Gastroesophageal sphincter (tissue), 4 donors: ENCODE results near the gene DCK. TPM values are rescaled to one million over a fixed set of nuclear protein-coding genes. Genes with fewer than 3 reads are reported as not detected.

Source experiments
- ATAC-seq: fragments of 150-250 bp; one replicate; pipeline ENCODE4 v1.9.1; 2016; ENCODE audit warnings: mild to moderate bottlenecking, moderate library complexity
- H3K27ac ChIP-seq, 4 donors: fragments of 200-600 bp; sonication (generic) in 3 of 4; 1 replicate in 3 of 4; 2 replicates in 1 of 4; pipeline ENCODE4 v1.5.1; 2016 to 2019
- H3K27me3 ChIP-seq: fragments of 200-600 bp; sonication (generic); one replicate; pipeline ENCODE4 v1.5.1; 2019
- H3K36me3 ChIP-seq, 2 donors: fragments of 200-600 bp; sonication (generic); one replicate each; pipeline ENCODE4 v1.5.1; 2019; ENCODE audit warnings: control low read depth in 1 of 2
- H3K4me1 ChIP-seq, 3 donors: fragments of 200-600 bp; sonication (generic); 1 replicate in 2 of 3; 2 replicates in 1 of 3; pipeline ENCODE4 v1.5.1; 2016 to 2019; ENCODE audit warnings: control low read depth in 2 of 3
- H3K4me3 ChIP-seq, 2 donors: fragments of 200-600 bp; sonication (generic); one replicate each; pipeline ENCODE4 v1.5.1; 2019; ENCODE audit warnings: mild to moderate bottlenecking in 1 of 2, moderate library complexity in 1 of 2
- H3K9me3 ChIP-seq, 3 donors: fragments of 200-600 bp; sonication (generic); one replicate each; pipeline ENCODE4 v1.5.1; 2017 to 2019; ENCODE audit warnings: control low read depth in 2 of 3
- CTCF ChIP-seq, 4 experiments: fragments of 200-600 bp in 2 of 4; fragments of 450-650 bp in 2 of 4; sonication (generic) in 1 of 4; IDR thresholded peaks; one replicate each; pipeline ENCODE4 v1.5.1; 2017 to 2019; ENCODE audit warnings: antibody characterized with exemption in 4 of 4, mild to moderate bottlenecking in 2 of 4, moderate library complexity in 2 of 4
- EP300 ChIP-seq: sonication (generic); formaldehyde crosslinking; IDR thresholded peaks from one replicate; pipeline ENCODE4 v1.6.1; 2017; ENCODE audit warnings: antibody characterized with exemption, mild to moderate bottlenecking
- POLR2A ChIP-seq, 2 donors: fragments of 450-650 bp; IDR thresholded peaks; one replicate each; pipeline ENCODE4 v1.6.1; 2017; ENCODE audit warnings: antibody characterized with exemption in 2 of 2, mild to moderate bottlenecking in 2 of 2, moderate library complexity in 1 of 2
- POLR2AphosphoS5 ChIP-seq: sonication (generic); formaldehyde crosslinking; IDR thresholded peaks from one replicate; pipeline ENCODE4 v1.6.1; 2017; ENCODE audit warnings: antibody characterized with exemption
- WGBS, 2 donors: methylation state at CpG; one replicate each; pipeline ENCODE4 v1.1.5; 2018; ENCODE audit warnings: low coverage in 1 of 2; 5-methylcytosine and 5-hydroxymethylcytosine counted together
- total RNA-seq, 4 donors: library from RNA; depleted of rRNA; stranded (reverse); fragments of >200 nt; gene quantifications; one replicate each; pipeline ENCODE4 v1.1.0, GENCODE V29; 2016

Gene DCK
- total RNA-seq, 4 donors from 2014 or later, result 13.2 to 24.9 (median 21.7) TPM

- ATAC-seq, result no peak
- Histone ChIP-seq H3K27me3 (no peaks in the 10 kb centered on the region), H3K36me3 (no peaks in the 10 kb centered on the region), H3K27ac (no peak overlapping the region), H3K4me3 (no peak overlapping the region), H3K4me1 (no peaks in the 10 kb centered on the region), H3K9me3 (no peaks in the 10 kb centered on the region)
- WGBS, 2 donors, result 96 to 98% methylated on average over 6 of the region's 6 CpGs
- TF ChIP-seq POLR2A (IDR thresholded peaks at IDR 0.05), result no peak
- no peak for TF ChIP-seq CTCF (IDR thresholded peaks at IDR 0.05)
- no peak for TF ChIP-seq POLR2AphosphoS5
- no peak for TF ChIP-seq EP300
These were observed 71.1 kb downstream of the DCK start for GRCh38 chr4:71064521-71064920.

GRCh38 chr4:71065991-71066510, 72.6 kb downstream of the DCK start:
- Histone ChIP-seq H3K9me3 (no peaks in the 10 kb centered on the region), H3K4me1 (no peaks in the 10 kb centered on the region), H3K27me3 (no peaks in the 10 kb centered on the region), H3K27ac (no peak overlapping the region), H3K36me3 (no peaks in the 10 kb centered on the region), H3K4me3 (no peak overlapping the region)
- no peak for TF ChIP-seq POLR2AphosphoS5
- no peak for TF ChIP-seq EP300
- TF ChIP-seq POLR2A (IDR thresholded peaks at IDR 0.05), result no peak
- TF ChIP-seq CTCF (IDR thresholded peaks at IDR 0.05), result no peak
- ATAC-seq, result no peak
- 86 to 93% methylated on average over 2 of the region's 2 CpGs for WGBS, 2 donors

- ATAC-seq, result no peak
- Histone ChIP-seq H3K9me3 (no peaks in the 10 kb centered on the region), H3K36me3 (no peaks in the 10 kb centered on the region), H3K4me1 (no peaks in the 10 kb centered on the region), H3K4me3 (no peak overlapping the region), H3K27ac (no peak overlapping the region), H3K27me3 (no peaks in the 10 kb centered on the region)
- TF ChIP-seq CTCF (IDR thresholded peaks at IDR 0.05), result no peak
- no peak for TF ChIP-seq POLR2AphosphoS5
- no peak for TF ChIP-seq EP300
- TF ChIP-seq POLR2A (IDR thresholded peaks at IDR 0.05), result no peak
- WGBS, 2 donors, result 74 to 81% methylated on average over 3 to 4 of the region's 4 CpGs
These were observed 73.6 kb downstream of the DCK start for GRCh38 chr4:71066737-71067716.

GRCh38 chr4:71069063-71069462, 75.6 kb downstream of the DCK start:
- no peaks in the 10 kb centered on the region for H3K27me3 ChIP-seq
- no peak for TF ChIP-seq EP300
- TF ChIP-seq POLR2AphosphoS5, result no peak
- TF ChIP-seq CTCF (IDR thresholded peaks at IDR 0.05), result no peak
- TF ChIP-seq POLR2A (IDR thresholded peaks at IDR 0.05), result no peak
- no peak for ATAC-seq

GRCh38 chr4:71070015-71070414, 76.6 kb downstream of the DCK start:
- Histone ChIP-seq H3K4me3 (no peak overlapping the region), H3K9me3 (no peaks in the 10 kb centered on the region), H3K27me3 (no peaks in the 10 kb centered on the region), H3K4me1 (peaks cover 0 to 9% (median 0%) of the 10 kb centered on the region in 3 donors), H3K27ac (no peak overlapping the region), H3K36me3 (no peaks in the 10 kb centered on the region)
- WGBS, 2 donors, result no CpG with 5 or more reads among the region's 1 CpG
- TF ChIP-seq POLR2AphosphoS5 (no peak), POLR2A (IDR thresholded peaks at IDR 0.05) (no peak), CTCF (IDR thresholded peaks at IDR 0.05) (no peak), EP300 (no peak)
- no peak for ATAC-seq

More at GRCh38 chr4:71069063-71069462, 75.6 kb downstream of the DCK start:
- WGBS, 2 donors, result 58 to 82% methylated on average over 1 of the region's 1 CpG
- Histone ChIP-seq H3K4me3 (no peak overlapping the region), H3K36me3 (no peaks in the 10 kb centered on the region), H3K9me3 (no peaks in the 10 kb centered on the region), H3K4me1 (no peaks in the 10 kb centered on the region), H3K27ac (no peak overlapping the region)
